Ishikawa (cell line): ENCODE results near the gene LTF.

Experiments
- CEBPB ChIP-seq: IDR thresholded peaks from 2 replicates; pipeline ENCODE4 v1.6.1; 2012
- CREB1 ChIP-seq: IDR thresholded peaks from 2 replicates; pipeline ENCODE4 v1.6.1; 2012; ENCODE audit warnings: low read depth
- EGR1 ChIP-seq: IDR thresholded peaks from 2 replicates; pipeline ENCODE4 v1.6.1; 2012
- EP300 ChIP-seq: IDR thresholded peaks from 2 replicates; pipeline ENCODE4 v1.6.1; 2012; ENCODE audit warnings: borderline replicate concordance
- FOXM1 ChIP-seq: IDR thresholded peaks from 2 replicates; pipeline ENCODE4 v1.6.1; 2012; ENCODE audit warnings: low read depth, borderline replicate concordance
- MAX ChIP-seq: IDR thresholded peaks from 2 replicates; pipeline ENCODE4 v1.6.1; 2012
- NFIC ChIP-seq: IDR thresholded peaks from 2 replicates; pipeline ENCODE4 v1.6.1; 2012
- RAD21 ChIP-seq: IDR thresholded peaks from 2 replicates; pipeline ENCODE4 v1.6.1; 2012; ENCODE audit warnings: low read depth
- REST ChIP-seq: IDR thresholded peaks from 2 replicates; pipeline ENCODE4 v1.6.1; 2012; ENCODE audit warnings: low read depth, mild to moderate bottlenecking
- TAF1 ChIP-seq: IDR thresholded peaks from 2 replicates; pipeline ENCODE4 v1.6.1; 2012; ENCODE audit warnings: low read depth, mild to moderate bottlenecking
- TCF12 ChIP-seq: IDR thresholded peaks from 2 replicates; pipeline ENCODE4 v1.6.1; 2012; ENCODE audit warnings: low read depth
- TEAD4 ChIP-seq: IDR thresholded peaks from 2 replicates; pipeline ENCODE4 v1.6.1; 2012
- USF1 ChIP-seq: IDR thresholded peaks from 2 replicates; pipeline ENCODE4 v1.6.1; 2012
- YY1 ChIP-seq: IDR thresholded peaks from 2 replicates; pipeline ENCODE4 v1.6.1; 2012; ENCODE audit warnings: low read depth
- ZBTB7A ChIP-seq: IDR thresholded peaks from 2 replicates; pipeline ENCODE4 v1.6.1; 2012; ENCODE audit warnings: low read depth

LTF gene

GRCh38 chr3:46484388-46484787 lies 19.7 kb upstream of the LTF start:
- TF ChIP-seq MAX, result no peak
- TF ChIP-seq CREB1, result no peak
- TF ChIP-seq ZBTB7A, result no peak
- peak; percentile 52 for TF ChIP-seq NFIC
- no peak for TF ChIP-seq TAF1
- no peak for TF ChIP-seq REST
- no peak; the same call in 1 of the 2 replicates for TF ChIP-seq EP300
- TF ChIP-seq TCF12, result no peak
- no peak for TF ChIP-seq YY1
- TF ChIP-seq TEAD4, result peak; percentile 55; the same call in 1 of the 2 replicates

DNA sequence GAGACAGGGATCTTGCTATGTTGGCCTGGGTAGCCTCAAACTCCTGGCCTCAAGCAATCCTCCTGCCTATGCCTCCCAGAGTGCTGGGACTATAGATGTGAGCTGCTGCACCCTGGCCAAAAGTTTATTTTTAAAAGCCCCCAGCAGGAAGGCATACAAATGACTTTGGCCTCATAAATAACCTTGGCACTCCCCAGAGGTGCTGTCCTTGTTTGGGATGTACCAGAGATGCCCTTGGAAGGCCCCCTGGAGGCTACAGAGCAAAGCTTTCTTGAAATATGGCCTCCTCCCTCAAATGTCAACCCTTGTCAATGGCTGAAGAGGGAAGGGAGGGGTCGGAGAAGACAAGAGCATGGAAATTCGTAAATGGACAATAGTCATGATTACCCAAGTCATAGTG lies 19.1 kb upstream of the LTF start:
- TF ChIP-seq CREB1 (no peak), EGR1 (no peak), TCF12 (no peak), USF1 (no peak), TEAD4 (no peak), YY1 (no peak), CEBPB (no peak), ZBTB7A (no peak), TAF1 (no peak), NFIC (no peak), REST (no peak), MAX (no peak), EP300 (no peak), FOXM1 (no peak), RAD21 (no peak)

GRCh38 chr3:46482632-46483350 lies 18.1 kb upstream of the LTF start:
- TF ChIP-seq NFIC (peak; percentile 62), USF1 (no peak), TCF12 (peak; percentile 66; the same call in 1 of the 2 replicates), EP300 (peak; percentile 75; the same call in 1 of the 2 replicates), TEAD4 (peak; percentile 86), CREB1 (no peak)

DNA sequence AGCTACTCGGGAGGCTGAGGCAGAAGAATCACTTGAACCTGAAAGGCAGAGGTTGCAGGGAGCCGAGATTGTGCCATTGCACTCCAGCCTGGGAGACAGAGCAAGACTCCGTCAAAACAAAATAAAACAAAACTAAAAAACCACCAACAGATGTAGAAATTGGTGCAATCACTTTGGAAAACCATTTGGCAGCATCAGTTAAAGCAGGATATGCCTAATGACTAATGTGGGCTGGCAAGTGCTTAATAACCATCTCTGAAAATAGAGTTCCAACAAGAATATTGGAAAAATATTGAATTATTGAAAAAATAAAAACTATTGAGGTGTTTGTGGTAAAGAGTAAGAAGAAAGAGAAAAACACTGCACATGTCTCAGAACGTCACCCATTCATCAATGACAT lies 16.9 kb upstream of the LTF start:
- TF ChIP-seq EGR1, result no peak
- no peak for TF ChIP-seq TCF12
- TF ChIP-seq CEBPB, result no peak
- TF ChIP-seq EP300, result no peak
- TF ChIP-seq REST, result no peak
- TF ChIP-seq MAX, result no peak
- TF ChIP-seq NFIC, result no peak
- no peak for TF ChIP-seq CREB1
- TF ChIP-seq FOXM1, result no peak
